Vagina (tissue), 2 donors: ENCODE measurements around the gene RBM33. TPM values are rescaled to one million over a fixed set of nuclear protein-coding genes. Genes with fewer than 3 reads are reported as not detected.

Experiments
- DNase-seq, 2 donors: peaks; one replicate each; pipeline ENCODE4 v3.0.0-alpha.2; 2017; ENCODE audit errors: extremely low spot score in 2 of 2
- H3K27ac ChIP-seq: fragments of 200-600 bp; sonication (generic); one replicate; pipeline ENCODE4 v1.5.1; 2019
- H3K27me3 ChIP-seq: fragments of 200-600 bp; sonication (generic); one replicate; pipeline ENCODE4 v1.5.1; 2019
- H3K36me3 ChIP-seq, 2 donors: fragments of 200-600 bp; sonication (generic); one replicate each; pipeline ENCODE4 v1.5.1; 2017 to 2019
- H3K4me1 ChIP-seq: fragments of 200-600 bp; sonication (generic); one replicate; pipeline ENCODE4 v1.5.1; 2019
- H3K4me3 ChIP-seq, 2 donors: fragments of 200-600 bp; sonication (generic); 1 replicate in 1 of 2; 2 replicates in 1 of 2; pipeline ENCODE4 v1.5.1; 2016 to 2019
- H3K9me3 ChIP-seq: fragments of 200-600 bp; sonication (generic); one replicate; pipeline ENCODE4 v1.5.1; 2019
- POLR2A ChIP-seq, 2 donors: fragments of 450-650 bp; IDR thresholded peaks; one replicate each; pipeline ENCODE4 v1.6.1; 2017; ENCODE audit warnings: antibody characterized with exemption in 2 of 2, mild to moderate bottlenecking in 2 of 2, moderate library complexity in 2 of 2
- POLR2AphosphoS5 ChIP-seq, 2 donors: sonication (generic); formaldehyde crosslinking; IDR thresholded peaks; one replicate each; pipeline ENCODE4 v1.9.0; 2017; ENCODE audit warnings: antibody characterized with exemption in 2 of 2, mild to moderate bottlenecking in 2 of 2, low read depth in 1 of 2; ENCODE audit not compliant: insufficient read depth in 1 of 2
- intact Hi-C: fragments of 100-400 bp; cut with DNase I; formaldehyde crosslinking; loops from one replicate; pipeline ENCODE4 v1.15.1; 2023
- total RNA-seq: library from RNA; depleted of rRNA; stranded (reverse); fragments of >200 nt; gene quantifications from one replicate; pipeline ENCODE4 v1.2.3, GENCODE V29; 2016
- TF ChIP-seq, protein P1 (sequence below), 3 experiments: fragments of 450-650 bp in 2 of 3; fragments of 200-600 bp in 1 of 3; sonication (generic) in 1 of 3; IDR thresholded peaks; one replicate each; pipeline ENCODE4 v1.5.1; 2017 to 2019; ENCODE audit warnings: antibody characterized with exemption in 3 of 3, mild to moderate bottlenecking in 2 of 3, moderate library complexity in 2 of 3

Gene RBM33
- total RNA-seq, 1 donor from 2014 or later: 63.8 TPM

DNA sequence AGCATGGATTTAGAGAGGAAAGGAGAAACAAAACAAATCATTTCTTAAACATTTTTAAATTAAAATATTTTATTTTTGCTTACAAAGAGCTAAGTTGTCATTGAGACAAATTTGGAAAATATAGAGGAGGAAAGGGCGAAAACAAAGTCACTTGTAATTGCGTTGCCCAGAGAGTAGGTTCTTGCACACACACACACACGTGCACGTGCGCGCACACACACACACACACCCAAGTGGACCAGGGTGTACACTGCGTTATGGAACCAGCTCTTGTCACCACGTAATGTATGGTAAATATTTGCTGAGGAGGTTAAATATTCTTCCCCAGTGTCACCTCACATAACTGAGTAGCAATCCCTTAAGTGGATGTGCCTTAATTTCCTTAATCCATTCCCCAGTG lies 146.2 kb downstream of the RBM33 start:
- Histone ChIP-seq H3K4me3 (no peak overlapping the region), H3K36me3 (no peaks in the 10 kb centered on the region), H3K4me1 (peaks cover 13% of the 10 kb centered on the region), H3K9me3 (no peaks in the 10 kb centered on the region), H3K27me3 (no peaks in the 10 kb centered on the region), H3K27ac (no peak overlapping the region)
- no peak for TF ChIP-seq POLR2AphosphoS5 (IDR thresholded peaks at IDR 0.05; ENCODE audit: insufficient read depth in 1 of 2, low read depth in 1 of 2)
- TF ChIP-seq, protein P1, sequence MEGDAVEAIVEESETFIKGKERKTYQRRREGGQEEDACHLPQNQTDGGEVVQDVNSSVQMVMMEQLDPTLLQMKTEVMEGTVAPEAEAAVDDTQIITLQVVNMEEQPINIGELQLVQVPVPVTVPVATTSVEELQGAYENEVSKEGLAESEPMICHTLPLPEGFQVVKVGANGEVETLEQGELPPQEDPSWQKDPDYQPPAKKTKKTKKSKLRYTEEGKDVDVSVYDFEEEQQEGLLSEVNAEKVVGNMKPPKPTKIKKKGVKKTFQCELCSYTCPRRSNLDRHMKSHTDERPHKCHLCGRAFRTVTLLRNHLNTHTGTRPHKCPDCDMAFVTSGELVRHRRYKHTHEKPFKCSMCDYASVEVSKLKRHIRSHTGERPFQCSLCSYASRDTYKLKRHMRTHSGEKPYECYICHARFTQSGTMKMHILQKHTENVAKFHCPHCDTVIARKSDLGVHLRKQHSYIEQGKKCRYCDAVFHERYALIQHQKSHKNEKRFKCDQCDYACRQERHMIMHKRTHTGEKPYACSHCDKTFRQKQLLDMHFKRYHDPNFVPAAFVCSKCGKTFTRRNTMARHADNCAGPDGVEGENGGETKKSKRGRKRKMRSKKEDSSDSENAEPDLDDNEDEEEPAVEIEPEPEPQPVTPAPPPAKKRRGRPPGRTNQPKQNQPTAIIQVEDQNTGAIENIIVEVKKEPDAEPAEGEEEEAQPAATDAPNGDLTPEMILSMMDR (IDR thresholded peaks at IDR 0.05): no peak
- TF ChIP-seq POLR2A (IDR thresholded peaks at IDR 0.05): no peak
- intact Hi-C loops: no loop called here
- DNase-seq: no peak

DNA sequence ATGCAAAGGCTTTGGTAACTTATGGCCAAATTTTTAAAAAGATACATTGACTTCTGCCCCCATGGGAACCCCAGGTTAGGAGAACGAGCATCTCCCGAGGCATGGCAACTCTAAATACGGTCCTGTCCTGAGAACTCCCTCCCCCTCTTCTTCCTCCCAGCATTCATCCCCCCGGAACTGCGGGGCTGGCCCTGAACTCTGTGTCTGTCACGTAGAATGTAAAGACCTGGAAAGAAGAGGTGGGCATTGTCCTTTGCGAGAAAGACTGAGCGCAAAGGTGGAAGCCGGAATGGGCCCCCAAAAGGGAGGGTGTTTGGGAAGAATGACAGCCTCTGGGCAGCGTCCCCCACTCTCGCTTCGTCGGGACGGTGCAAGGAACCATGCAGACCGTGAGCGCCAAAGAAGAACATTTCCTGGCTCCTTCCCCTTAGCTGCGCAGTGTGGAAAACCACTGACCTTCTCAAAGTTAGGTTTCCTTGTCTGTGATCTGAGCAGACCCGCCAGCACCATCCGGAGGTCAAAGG lies 146.8 kb downstream of the RBM33 start:
- Histone ChIP-seq H3K27me3 (no peaks in the 10 kb centered on the region), H3K36me3 (no peaks in the 10 kb centered on the region), H3K9me3 (no peaks in the 10 kb centered on the region), H3K4me3 (no peak overlapping the region), H3K27ac (no peak overlapping the region), H3K4me1 (peaks cover 13% of the 10 kb centered on the region)
- no peak for TF ChIP-seq POLR2A (IDR thresholded peaks at IDR 0.05)
- no peak for TF ChIP-seq POLR2AphosphoS5 (IDR thresholded peaks at IDR 0.05; ENCODE audit: insufficient read depth in 1 of 2, low read depth in 1 of 2)
- TF ChIP-seq, protein P1 (IDR thresholded peaks at IDR 0.05): no peak
- no peak for DNase-seq
- intact Hi-C loops: no loop called here

DNA sequence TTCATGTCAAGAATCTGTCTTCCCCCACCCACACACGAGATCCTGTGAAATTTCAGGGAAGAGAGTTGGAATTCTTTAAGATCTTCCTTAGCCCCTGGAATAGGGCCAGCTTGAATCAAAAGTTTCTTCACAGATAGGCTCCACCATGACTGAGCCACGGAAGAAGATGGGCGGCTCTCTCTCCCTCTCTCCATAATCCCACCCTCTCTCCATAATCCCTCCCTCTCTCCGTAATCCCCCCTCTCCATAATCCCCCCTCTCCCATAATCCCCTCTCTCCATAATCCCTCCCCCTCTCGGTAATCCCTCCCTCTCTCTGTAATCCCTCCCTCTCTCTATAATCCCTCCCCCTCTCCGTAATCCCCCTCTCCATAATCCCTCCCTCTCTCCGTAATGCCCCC lies 147.4 kb downstream of the RBM33 start:
- Histone ChIP-seq H3K4me1 (peaks cover 15% of the 10 kb centered on the region), H3K4me3 (no peak overlapping the region), H3K9me3 (no peaks in the 10 kb centered on the region), H3K27ac (no peak overlapping the region), H3K36me3 (no peaks in the 10 kb centered on the region), H3K27me3 (no peaks in the 10 kb centered on the region)
- no peak for TF ChIP-seq POLR2AphosphoS5 (IDR thresholded peaks at IDR 0.05; ENCODE audit: insufficient read depth in 1 of 2, low read depth in 1 of 2)
- no peak for TF ChIP-seq POLR2A (IDR thresholded peaks at IDR 0.05)
- no peak for DNase-seq
- intact Hi-C loops: no loop called here

DNA sequence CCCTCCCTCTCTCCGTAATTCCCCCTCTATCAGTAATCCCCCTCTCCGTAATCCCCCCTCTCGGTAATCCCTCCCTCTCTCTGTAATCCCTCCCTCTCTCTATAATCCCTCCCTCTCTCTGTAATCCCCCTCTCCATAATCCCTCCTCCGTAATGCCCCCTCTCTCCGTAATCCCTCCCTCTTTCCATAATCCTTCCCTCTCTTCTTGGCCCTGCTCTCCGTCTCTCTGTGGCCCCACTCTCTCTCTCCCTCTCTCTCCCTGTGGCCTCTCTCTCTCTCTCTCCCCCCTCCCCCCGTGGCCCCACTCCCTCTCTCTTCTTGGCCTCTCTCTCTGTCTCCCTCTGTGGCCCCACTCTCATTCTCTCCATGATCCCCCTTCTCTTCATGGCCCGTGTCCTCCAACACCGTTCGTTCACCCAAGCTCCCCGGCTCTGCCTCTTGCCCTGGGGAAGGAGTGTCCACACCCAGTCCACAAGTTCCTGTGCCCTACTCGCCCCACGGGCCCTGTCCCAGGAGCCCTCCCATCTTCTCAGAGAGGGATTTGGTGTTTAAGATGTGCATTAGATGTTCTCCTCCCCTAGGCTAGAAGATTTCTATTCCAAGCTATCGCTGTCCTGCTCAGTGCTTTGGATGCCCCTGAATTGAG lies 148.0 kb downstream of the RBM33 start:
- Histone ChIP-seq H3K9me3 (no peaks in the 10 kb centered on the region), H3K36me3 (no peaks in the 10 kb centered on the region), H3K4me3 (no peak overlapping the region), H3K27ac (no peak overlapping the region), H3K4me1 (peaks cover 14% of the 10 kb centered on the region), H3K27me3 (no peaks in the 10 kb centered on the region)
- DNase-seq: no peak
- TF ChIP-seq POLR2AphosphoS5 (IDR thresholded peaks at IDR 0.05; ENCODE audit: insufficient read depth in 1 of 2, low read depth in 1 of 2): no peak
- TF ChIP-seq, protein P1 (IDR thresholded peaks at IDR 0.05): no peak
- TF ChIP-seq POLR2A (IDR thresholded peaks at IDR 0.05): no peak
- intact Hi-C loops: no loop called here

DNA sequence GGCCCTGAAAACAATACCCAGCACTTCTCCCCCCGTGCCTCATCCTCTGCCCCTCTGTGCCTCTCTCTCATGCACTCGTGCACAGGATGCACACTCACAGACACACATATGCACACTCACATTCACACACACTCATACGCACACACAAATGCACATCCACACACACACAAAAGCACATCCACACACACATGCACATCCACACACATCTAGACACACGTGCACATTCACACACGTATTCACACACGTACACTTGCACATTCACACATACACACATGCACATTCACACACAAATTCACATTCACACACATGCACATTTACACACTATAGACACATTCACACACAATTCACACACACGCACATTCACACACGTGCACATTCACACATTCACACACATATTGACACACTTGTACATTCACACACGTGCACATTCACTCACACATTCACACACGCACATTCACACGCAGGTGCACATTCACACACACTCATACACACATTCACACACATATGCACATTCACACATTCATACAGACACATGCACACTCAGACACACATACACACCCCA lies 148.6 kb downstream of the RBM33 start:
- H3K27ac ChIP-seq: no peak overlapping the region
- intact Hi-C loops: no loop called here
- no peaks in the 10 kb centered on the region for H3K27me3 ChIP-seq
- H3K4me3 ChIP-seq: no peak overlapping the region
- H3K36me3 ChIP-seq: no peaks in the 10 kb centered on the region
- TF ChIP-seq POLR2AphosphoS5 (IDR thresholded peaks at IDR 0.05; ENCODE audit: insufficient read depth in 1 of 2, low read depth in 1 of 2): no peak
- TF ChIP-seq POLR2A (IDR thresholded peaks at IDR 0.05): no peak
- TF ChIP-seq, protein P1 (IDR thresholded peaks at IDR 0.05): no peak
- no peak for DNase-seq
- peaks cover 9% of the 10 kb centered on the region for H3K4me1 ChIP-seq
- no peaks in the 10 kb centered on the region for H3K9me3 ChIP-seq
